ENCODE data around the gene TAF3. TPM values are rescaled to one million over a fixed set of nuclear protein-coding genes. Genes with fewer than 3 reads are reported as not detected.
A peak's percentile ranks its signal among the peaks of the same experiment; 100 is the strongest.

Gene TAF3
- total and polyA plus RNA-seq, 2 experiments from 2014 or later = 3.9 to 7.7 TPM

GRCh38 chr10:8045726-8046494, 227.6 kb downstream of the TAF3 start:
- no peak overlapping the region for H3K27ac ChIP-seq
- TF ChIP-seq, protein P1, sequence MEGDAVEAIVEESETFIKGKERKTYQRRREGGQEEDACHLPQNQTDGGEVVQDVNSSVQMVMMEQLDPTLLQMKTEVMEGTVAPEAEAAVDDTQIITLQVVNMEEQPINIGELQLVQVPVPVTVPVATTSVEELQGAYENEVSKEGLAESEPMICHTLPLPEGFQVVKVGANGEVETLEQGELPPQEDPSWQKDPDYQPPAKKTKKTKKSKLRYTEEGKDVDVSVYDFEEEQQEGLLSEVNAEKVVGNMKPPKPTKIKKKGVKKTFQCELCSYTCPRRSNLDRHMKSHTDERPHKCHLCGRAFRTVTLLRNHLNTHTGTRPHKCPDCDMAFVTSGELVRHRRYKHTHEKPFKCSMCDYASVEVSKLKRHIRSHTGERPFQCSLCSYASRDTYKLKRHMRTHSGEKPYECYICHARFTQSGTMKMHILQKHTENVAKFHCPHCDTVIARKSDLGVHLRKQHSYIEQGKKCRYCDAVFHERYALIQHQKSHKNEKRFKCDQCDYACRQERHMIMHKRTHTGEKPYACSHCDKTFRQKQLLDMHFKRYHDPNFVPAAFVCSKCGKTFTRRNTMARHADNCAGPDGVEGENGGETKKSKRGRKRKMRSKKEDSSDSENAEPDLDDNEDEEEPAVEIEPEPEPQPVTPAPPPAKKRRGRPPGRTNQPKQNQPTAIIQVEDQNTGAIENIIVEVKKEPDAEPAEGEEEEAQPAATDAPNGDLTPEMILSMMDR (IDR thresholded peaks at IDR 0.05; ENCODE audit: low read depth, low read length) = no peak
- H3K4me1 ChIP-seq (ENCODE audit: low read depth) = no peaks in the 10 kb centered on the region
- DNase-seq (ENCODE audit: low read depth in 1 of 2, low spot score in 1 of 2) = no peak
- no peaks in the 10 kb centered on the region for H3K9me3 ChIP-seq (ENCODE audit: low read depth)
- peak overlapping the region; percentile 23 for H3K4me3 ChIP-seq
- no peaks in the 10 kb centered on the region for H3K36me3 ChIP-seq
- H3K27me3 ChIP-seq = peaks cover 100% of the 10 kb centered on the region

DNA sequence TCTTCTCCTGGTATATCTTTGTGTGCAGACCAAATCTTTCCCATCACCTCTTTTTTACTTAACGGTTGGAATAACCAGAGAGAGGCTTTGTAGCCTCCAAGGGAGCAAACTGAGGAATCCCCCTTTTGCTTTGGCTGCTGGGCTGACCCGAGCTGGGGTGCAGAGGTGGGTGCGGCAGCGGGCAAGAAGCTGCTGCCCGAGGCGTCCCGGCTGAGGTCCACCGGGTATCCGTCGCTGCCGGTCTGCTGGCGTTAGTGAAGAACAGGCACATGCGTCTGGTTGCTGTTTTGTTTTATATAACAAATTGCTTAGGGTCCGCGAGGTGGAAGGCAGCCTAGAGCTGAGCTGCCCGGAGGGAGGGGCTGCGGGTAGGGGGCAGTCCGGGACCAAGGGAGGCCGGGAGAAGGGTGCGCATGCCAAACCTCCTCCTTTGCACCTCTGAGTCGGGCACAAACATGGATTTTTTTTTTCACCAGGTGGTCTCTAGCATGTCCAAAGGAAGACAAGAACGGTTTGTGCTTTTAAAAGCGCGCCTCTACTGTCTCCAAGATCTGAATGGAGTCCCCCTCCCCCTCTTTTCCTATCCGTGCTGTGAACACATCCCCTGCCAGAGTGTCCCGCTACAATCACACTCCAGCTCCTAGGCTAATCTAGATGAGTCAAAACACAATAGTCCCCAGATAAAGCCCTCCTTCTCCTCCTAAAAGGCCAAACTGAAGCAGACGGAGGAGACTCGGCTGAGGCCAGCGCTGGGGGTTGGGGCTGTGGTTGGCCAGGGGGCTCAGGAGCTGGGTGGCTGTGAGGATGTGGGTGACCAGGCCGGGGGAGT, 229.4 kb downstream of the TAF3 start:
- Histone ChIP-seq H3K36me3 (no peaks in the 10 kb centered on the region), H3K4me1 (ENCODE audit: low read depth) (no peaks in the 10 kb centered on the region), H3K9me3 (ENCODE audit: low read depth) (no peaks in the 10 kb centered on the region), H3K27me3 (peaks cover 100% of the 10 kb centered on the region), H3K4me3 (no peak overlapping the region), H3K27ac (no peak overlapping the region)
- TF ChIP-seq, protein P1 (IDR thresholded peaks at IDR 0.05; ENCODE audit: low read depth, low read length) = no peak
- DNase-seq (ENCODE audit: low read depth in 1 of 2, low spot score in 1 of 2) = no peak

GRCh38 chr10:8048281-8049008, 230.1 kb downstream of the TAF3 start:
- TF ChIP-seq, protein P1 (IDR thresholded peaks at IDR 0.05; ENCODE audit: low read depth, low read length) = no peak
- H3K36me3 ChIP-seq = no peaks in the 10 kb centered on the region
- H3K4me1 ChIP-seq (ENCODE audit: low read depth) = no peaks in the 10 kb centered on the region
- peaks cover 98% of the 10 kb centered on the region for H3K27me3 ChIP-seq
- H3K27ac ChIP-seq = no peak overlapping the region
- no peak for DNase-seq (ENCODE audit: low read depth in 1 of 2, low spot score in 1 of 2)
- no peak overlapping the region for H3K4me3 ChIP-seq
- no peaks in the 10 kb centered on the region for H3K9me3 ChIP-seq (ENCODE audit: low read depth)

GRCh38 chr10:8049045-8049864, 230.9 kb downstream of the TAF3 start:
- no peak for DNase-seq (ENCODE audit: low read depth in 1 of 2, low spot score in 1 of 2)
- no peak overlapping the region for H3K27ac ChIP-seq
- H3K4me1 ChIP-seq (ENCODE audit: low read depth) = no peaks in the 10 kb centered on the region
- no peaks in the 10 kb centered on the region for H3K36me3 ChIP-seq
- H3K9me3 ChIP-seq (ENCODE audit: low read depth) = no peaks in the 10 kb centered on the region
- H3K4me3 ChIP-seq = peak overlapping the region; percentile 38
- peaks cover 90% of the 10 kb centered on the region for H3K27me3 ChIP-seq
- TF ChIP-seq, protein P1 (IDR thresholded peaks at IDR 0.05; ENCODE audit: low read depth, low read length) = no peak

Data from cardiac muscle cell (in vitro differentiated cells and primary cell).